Stimulated activated CD8-positive, alpha-beta memory T cell treated with anti-CD3 and anti-CD28 coated beads, Interleukin-2, amount 100 ng/mL, for 48 hours (primary cell): Measurements from ENCODE around the gene PNCK.

Experiments used
- DNase-seq, 2 donors: peaks; one replicate each; pipeline ENCODE4 v3.0.0-alpha.2; 2020; ENCODE audit warnings: low read depth in 2 of 2

The PNCK gene

DNA sequence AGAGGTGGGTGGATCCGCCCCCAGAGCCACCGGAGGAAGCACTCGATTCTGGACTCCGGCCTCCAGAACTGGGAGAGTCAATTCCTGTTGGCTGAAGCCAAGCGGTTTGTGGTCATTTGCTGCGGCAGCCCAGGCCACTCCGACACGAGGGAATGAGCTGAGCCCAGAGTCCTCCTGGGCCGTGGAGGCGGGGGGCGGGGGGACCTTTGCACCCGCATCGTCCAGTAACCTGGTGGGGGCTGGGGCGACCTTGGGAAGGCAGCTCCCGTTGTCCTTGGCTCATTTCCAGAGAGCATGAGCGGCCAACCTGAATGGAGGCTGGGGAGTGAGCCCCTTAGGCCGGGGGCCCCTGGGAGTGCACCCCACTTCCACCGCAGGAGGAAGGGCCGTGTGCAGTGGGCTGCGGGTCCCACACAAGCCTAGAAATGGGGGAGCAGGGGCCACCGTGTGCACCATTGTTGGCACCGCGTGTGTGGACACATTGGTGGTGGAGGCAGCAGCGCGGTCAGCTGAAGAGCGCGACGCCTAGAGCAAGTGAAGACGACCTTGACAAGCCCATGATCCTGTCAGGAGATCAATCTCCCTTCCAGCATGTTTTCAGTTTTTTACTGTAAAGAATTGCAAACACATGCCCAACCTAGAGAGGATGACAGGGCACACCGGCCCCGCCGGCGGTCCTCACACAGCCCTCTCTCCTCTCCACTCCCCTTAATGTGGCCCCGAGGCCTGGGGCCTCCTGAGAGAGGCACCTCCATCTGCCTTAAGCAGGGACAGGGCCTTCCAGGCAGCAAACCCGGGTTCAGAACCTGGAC, 46.5 kb downstream of the PNCK start:
- no peak for DNase-seq

GRCh38 chrX:153626025-153626633, 47.5 kb downstream of the PNCK start:
- DNase-seq: no peak

GRCh38 chrX:153625271-153626024, 48.2 kb downstream of the PNCK start:
- DNase-seq: no peak

DNA sequence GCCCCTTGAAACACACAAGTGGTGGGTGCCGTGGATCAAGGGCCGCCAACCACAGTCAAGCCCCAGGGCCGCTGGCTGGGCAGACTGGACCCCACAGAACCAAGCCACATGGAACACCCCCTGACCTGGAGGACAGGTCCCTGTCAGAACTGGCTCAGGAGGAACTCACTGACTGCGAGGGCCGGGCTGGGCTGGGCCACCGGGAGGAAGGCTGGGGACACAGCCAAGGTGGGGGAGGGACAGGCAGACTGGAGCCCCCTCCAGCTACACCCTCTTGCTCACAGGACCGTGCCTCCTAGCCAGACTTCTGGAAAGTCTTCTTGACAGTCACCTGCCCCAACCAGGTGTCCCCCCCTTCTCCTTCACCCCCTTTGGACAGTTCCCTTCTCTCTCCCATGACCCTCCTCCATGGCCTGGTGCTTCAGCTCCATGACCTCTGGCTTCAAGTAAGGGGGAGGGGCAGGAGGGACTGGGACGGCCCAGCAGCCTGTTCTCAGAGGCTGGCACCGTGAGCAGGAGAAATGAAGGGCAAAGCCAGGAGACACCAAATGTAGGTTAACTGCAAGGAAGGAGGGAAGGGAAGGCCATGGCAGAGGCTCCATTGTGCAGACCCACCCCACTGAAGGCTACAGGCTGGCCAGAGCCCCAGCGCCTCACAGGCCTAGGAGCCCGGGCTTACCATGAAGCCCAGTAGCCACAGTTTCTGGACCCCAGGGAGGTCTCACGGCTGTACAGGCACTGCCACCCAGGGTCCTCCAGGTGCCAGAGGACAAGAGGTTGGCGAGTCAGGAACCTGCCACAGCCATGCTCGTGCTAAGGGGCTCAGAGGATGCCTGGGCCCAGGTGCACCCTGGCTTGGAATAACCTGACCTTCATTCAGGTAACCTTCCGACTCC, 49.2 kb downstream of the PNCK start:
- DNase-seq: no peak

- DNase-seq: no peak
Observed at GRCh38 chrX:153623310-153624029, 50.1 kb downstream of the PNCK start.

DNA sequence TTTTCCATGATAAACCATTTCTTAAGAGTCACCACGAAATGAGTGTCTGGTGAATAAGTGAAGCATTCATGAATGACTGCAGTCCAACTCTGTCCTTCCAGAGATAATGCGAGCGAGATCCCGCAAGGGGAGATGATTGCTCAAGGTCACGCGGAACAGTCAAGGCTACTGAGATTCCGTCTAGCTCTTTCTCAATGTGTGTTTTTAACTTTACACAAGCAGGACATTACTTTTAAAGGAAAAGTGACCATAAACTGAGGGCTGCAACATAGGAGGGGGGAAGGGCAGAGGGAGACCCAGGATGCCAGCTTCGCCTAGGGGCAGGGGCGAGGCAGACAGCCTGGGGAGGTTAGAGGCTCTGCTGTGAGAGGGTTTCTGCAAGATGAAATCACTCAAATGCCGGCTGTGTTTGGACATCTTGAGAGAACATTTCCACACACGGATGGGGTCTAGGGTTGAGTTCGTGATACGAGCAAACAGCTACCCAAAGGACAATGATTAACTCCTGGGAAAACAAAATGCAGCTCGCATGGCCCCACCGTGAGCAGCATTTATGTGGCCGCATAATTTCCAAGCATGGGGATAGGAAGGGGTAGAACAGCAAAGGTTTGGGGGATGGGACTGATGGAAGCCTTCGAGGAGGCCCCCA, 50.8 kb downstream of the PNCK start:
- DNase-seq: no peak

- no peak for DNase-seq
Observed at GRCh38 chrX:153621949-153622598, 51.5 kb downstream of the PNCK start.

GRCh38 chrX:153620576-153620975, 53.0 kb downstream of the PNCK start:
- DNase-seq: no peak
